ENCODE results near the gene IL1RAPL2.

- no peak for TF ChIP-seq CTCF (IDR thresholded peaks at IDR 0.05; ENCODE audit: low read depth, low read length, poor library complexity, severe bottlenecking)
- no peak for TF ChIP-seq EZH2phosphoT487 (IDR thresholded peaks at IDR 0.05; ENCODE audit: borderline replicate concordance, low read length)
These were observed 43.6 kb upstream of the IL1RAPL2 start for GRCh38 chrX:104522386-104522785.

Measured in DOHH2 (cell line).